ENCODE measurements around the gene TBC1D22A.

The TBC1D22A gene

DNA sequence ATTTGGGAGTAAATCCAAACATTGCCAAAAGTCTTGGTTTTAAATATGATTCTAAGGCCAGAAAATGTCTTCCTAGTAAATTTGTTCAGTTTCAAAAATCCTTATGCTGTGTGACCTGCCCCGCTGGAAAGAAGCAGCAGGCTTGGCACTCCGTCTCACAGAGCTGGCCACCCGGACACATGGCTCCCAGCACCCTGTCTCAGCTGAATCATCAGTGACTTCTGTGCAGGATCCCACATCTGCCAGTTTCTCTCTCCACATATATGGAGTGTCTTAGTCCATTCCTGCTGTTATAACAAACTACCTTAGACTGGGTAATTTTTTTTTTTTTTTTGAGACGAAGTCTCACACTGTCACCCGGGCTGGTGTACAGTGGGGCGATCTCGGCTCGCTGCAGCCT lies 356.7 kb downstream of the TBC1D22A start:
- Histone ChIP-seq H3K4me3 (no peak overlapping the region), H3K27ac (no peak overlapping the region)
- TF ChIP-seq, protein P1, sequence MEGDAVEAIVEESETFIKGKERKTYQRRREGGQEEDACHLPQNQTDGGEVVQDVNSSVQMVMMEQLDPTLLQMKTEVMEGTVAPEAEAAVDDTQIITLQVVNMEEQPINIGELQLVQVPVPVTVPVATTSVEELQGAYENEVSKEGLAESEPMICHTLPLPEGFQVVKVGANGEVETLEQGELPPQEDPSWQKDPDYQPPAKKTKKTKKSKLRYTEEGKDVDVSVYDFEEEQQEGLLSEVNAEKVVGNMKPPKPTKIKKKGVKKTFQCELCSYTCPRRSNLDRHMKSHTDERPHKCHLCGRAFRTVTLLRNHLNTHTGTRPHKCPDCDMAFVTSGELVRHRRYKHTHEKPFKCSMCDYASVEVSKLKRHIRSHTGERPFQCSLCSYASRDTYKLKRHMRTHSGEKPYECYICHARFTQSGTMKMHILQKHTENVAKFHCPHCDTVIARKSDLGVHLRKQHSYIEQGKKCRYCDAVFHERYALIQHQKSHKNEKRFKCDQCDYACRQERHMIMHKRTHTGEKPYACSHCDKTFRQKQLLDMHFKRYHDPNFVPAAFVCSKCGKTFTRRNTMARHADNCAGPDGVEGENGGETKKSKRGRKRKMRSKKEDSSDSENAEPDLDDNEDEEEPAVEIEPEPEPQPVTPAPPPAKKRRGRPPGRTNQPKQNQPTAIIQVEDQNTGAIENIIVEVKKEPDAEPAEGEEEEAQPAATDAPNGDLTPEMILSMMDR (IDR thresholded peaks at IDR 0.05) = no peak
- no peak for DNase-seq (ENCODE audit: low spot score)

DNA sequence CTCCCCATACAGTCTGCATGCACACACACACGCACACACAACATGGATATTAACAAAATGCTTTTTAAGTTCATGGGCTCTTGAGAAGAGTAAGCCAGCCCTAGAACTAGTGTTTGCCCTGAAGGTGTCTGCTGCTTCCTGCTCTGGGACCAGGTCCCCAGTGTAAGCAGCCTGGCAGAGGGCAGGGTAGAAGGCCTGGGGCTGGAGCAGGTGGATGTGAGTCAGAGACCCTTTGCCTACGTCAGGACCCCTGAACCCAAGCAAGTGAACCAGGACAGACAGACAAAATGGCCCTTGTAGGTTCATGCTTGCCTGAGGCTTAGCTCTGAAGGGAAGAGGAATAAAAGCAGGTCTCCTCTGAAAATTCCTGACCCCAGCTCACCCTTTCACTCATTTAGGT lies 357.9 kb downstream of the TBC1D22A start:
- Histone ChIP-seq H3K27ac (no peak overlapping the region), H3K4me3 (no peak overlapping the region)
- no peak for DNase-seq (ENCODE audit: low spot score)
- TF ChIP-seq, protein P1 (IDR thresholded peaks at IDR 0.05) = no peak

DNA sequence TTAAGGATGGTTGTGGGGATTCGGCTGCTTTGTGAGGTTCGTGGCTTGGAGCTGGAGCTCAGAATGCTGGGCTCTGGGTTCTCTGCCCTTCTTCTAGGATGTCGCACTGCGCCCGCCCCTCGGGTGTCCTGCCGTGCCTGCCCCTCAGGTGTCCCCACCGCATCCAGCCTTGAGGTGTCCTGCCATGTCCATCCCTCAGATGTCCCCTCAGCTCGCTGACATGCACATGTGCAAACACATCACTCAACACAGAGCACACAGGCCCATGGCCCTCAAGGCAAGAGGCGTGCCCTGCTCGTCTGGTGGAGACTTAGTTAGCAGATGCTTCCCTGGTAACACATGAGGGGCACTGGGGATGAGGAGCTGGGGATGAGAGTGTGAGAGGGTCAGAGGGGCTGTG lies 359.3 kb downstream of the TBC1D22A start:
- Histone ChIP-seq H3K4me3 (no peak overlapping the region), H3K27ac (no peak overlapping the region)
- no peak for DNase-seq (ENCODE audit: low spot score)
- TF ChIP-seq, protein P1 (IDR thresholded peaks at IDR 0.05) = no peak

DNA sequence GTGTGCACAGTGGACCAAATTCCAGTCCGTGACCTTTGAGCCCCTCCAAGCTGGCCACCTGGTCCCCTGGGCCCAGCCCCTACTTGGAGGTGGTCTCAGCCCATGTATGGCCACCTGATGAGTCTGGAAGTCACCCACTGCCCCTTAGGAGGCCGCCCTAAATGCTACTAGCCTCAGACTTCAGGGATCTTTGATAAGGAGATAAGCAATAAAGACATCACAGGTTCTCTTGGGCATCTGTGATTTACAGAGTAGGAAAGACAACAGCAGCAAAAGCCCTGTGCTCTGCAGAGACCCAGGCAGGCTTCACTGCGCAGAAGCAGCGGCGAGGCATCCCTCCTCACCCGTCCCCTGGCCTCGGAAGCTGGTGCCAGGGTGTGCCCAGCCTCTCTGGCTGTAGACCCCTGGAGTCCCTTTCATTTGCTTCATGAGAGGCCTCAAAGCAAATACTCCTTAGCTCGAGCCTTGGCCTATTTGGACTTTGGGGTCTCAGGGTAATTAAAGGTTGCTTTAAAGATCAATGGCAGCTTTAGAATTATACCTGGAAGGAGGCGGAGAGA lies 360.1 kb downstream of the TBC1D22A start:
- TF ChIP-seq, protein P1 (IDR thresholded peaks at IDR 0.05) = no peak
- no peak overlapping the region for H3K4me3 ChIP-seq
- no peak for DNase-seq (ENCODE audit: low spot score)
- H3K27ac ChIP-seq = no peak overlapping the region

DNA sequence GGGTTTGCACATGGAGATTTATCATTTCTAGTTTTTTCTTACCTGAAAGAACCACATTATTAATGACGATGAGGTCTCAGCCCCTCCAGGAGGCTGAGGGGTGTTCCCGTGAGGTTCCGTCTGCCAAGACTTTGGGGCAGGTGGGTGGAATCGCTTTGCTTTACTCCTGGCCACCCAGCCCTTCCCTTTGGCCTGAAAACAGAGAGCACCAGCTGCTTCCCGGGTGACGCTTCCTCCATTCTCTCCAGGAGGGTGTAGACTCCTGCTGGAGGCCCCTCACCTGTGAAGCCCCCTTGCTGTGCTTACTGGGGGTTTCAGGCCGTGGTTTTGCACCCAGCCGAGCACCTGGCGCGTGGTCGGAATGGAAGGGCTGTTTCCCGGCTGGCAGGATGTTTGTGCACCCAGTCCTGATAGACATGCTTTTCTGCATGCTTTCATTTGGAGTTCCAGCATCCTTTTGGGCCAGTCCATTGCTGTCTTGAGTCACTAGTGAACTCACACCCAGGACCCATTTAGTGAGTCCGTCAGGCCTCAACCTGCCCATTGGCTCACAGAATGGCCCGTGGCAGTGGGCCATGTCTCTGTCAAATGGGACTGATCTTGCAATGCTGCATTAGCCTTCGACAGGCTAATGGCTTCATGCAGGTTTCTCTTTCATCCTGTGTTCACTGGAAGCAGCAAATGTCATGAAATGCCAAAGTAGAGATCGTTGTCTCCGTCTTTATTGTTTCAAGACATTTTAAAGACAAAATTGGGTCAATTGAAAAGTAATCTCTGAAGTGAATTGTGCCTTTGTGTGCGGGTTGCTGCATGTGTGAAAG lies 360.8 kb downstream of the TBC1D22A start:
- no peak for DNase-seq (ENCODE audit: low spot score)
- Histone ChIP-seq H3K4me3 (no peak overlapping the region), H3K27ac (no peak overlapping the region)
- TF ChIP-seq, protein P1 (IDR thresholded peaks at IDR 0.05) = no peak

DNA sequence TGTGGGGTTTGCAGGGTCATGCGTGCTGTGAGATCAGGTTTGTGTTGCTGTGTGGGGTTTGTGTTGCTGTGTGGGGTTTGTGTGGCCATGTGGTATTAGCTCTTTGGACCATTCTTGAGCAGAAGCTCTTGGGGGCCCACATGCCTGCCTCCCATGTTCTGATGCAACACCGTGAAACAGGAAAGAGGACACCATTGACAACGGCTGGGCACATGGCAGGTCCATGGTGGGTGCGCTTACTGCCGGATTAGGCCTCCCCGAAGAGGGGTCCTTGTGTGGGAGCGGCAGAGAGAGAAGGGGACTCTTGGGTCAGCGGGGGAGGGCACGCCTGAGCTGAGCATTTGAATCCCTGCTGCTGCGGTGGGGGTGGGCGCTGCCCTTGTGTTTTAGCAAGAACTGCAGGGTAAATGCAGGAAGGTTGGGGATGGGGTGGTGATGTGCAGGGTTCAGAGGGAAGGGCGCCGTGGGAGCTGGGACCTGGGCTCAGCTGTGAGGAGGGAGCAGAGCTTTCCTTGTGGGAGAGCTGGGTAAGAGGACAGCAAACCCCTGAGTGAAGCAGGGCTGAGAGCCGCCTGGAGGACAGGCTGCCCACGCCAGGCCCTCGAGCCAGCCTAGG lies 361.5 kb downstream of the TBC1D22A start:
- no peak for DNase-seq (ENCODE audit: low spot score)
- Histone ChIP-seq H3K4me3 (no peak overlapping the region), H3K27ac (no peak overlapping the region)
- TF ChIP-seq, protein P1 (IDR thresholded peaks at IDR 0.05) = no peak
